ENCODE results near the gene CLDN5.

DNA sequence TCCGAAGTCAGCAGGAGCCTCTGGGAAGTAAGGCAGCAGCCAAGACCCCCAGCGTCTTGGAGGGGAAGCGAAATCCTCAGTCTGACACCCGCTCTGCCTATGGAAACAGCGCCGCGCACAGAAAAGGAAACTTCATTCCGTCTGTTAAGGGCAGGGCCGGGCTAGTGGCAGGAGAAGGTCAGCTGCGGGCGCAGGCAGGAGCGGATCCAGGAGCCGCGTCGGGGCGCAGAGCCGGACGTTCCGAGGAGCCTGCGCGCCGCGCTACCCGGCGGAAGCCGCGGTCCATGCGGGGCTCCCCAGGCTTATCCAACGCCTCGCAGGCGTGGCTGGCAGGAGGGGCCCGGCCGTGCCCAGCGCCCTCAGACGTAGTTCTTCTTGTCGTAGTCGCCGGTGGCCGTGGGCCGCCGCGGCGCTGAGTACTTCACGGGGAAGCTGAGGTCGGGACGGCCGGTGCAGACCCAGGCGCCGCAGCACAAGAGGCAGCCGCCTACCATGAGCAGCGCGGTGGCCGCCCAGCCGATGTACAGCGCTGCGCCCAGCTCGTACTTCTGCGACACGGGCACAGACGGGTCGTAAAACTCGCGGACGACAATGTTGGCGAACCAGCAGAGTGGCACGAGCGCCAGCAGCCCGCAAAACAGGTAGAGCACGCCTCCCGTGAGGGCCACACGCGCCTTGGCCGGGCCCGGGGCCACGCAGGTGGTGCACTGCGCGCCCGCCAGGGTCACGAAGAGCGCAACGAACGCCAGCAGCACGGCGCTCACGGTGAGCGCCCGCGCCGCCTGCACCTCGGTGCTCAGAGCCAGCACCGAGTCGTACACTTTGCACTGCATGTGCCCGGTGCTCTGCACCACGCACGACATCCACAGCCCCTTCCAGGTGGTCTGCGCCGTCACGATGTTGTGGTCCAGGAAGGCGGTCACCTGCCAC, 705 bp downstream of the CLDN5 start:
- TF ChIP-seq POLR2AphosphoS5 (IDR thresholded peaks at IDR 0.05; ENCODE audit: low read depth, low read length) (no peak), POLR2A (IDR thresholded peaks at IDR 0.05; ENCODE audit: low read depth, low read length) (no peak), SPI1 (IDR thresholded peaks at IDR 0.05; ENCODE audit: low read depth, low read length) (no peak), TAF1 (IDR thresholded peaks at IDR 0.05; ENCODE audit: low read depth, low read length) (no peak), POU2F2 (IDR thresholded peaks at IDR 0.05; ENCODE audit: low read depth, low read length) (no peak)
